AG10803 (cell line): ENCODE measurements around the gene AMOT.

Source experiments
- DNase-seq: peaks from one replicate; pipeline ENCODE4 v3.0.0; 2010; ENCODE audit warnings: low read depth
- H3K4me3 ChIP-seq: 2 replicates; pipeline ENCODE4 v1.5.1; 2011; ENCODE audit warnings: mild to moderate bottlenecking, low read length, control low read depth
- TF ChIP-seq, protein P1 (sequence below): conservative IDR thresholded peaks from 2 replicates; pipeline ENCODE4 v1.5.1; 2011; ENCODE audit warnings: mild to moderate bottlenecking, low read length, control low read depth, inconsistent platforms

The AMOT gene

DNA sequence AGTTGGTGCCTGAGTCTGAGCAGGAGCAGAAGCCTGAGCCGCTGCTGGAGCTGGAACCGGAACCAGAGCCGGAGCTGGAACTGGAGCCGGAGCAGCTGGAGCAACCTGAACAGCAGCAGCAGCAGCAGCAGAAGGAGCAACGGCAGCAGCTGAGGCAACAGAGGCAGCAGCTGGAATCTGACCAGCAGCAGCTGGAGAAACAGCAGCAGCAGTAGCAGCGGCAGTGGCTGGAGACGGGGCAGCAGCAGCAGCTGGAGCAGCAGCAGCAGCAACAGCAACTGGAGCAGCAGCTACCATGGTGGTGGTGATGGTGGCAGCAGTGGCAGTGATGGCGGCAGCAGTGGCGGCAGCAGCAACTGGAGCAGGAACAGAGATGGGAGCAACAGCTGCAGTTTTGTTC, 61.5 kb downstream of the AMOT start:
- no peak overlapping the region for H3K4me3 ChIP-seq
- TF ChIP-seq, protein P1, sequence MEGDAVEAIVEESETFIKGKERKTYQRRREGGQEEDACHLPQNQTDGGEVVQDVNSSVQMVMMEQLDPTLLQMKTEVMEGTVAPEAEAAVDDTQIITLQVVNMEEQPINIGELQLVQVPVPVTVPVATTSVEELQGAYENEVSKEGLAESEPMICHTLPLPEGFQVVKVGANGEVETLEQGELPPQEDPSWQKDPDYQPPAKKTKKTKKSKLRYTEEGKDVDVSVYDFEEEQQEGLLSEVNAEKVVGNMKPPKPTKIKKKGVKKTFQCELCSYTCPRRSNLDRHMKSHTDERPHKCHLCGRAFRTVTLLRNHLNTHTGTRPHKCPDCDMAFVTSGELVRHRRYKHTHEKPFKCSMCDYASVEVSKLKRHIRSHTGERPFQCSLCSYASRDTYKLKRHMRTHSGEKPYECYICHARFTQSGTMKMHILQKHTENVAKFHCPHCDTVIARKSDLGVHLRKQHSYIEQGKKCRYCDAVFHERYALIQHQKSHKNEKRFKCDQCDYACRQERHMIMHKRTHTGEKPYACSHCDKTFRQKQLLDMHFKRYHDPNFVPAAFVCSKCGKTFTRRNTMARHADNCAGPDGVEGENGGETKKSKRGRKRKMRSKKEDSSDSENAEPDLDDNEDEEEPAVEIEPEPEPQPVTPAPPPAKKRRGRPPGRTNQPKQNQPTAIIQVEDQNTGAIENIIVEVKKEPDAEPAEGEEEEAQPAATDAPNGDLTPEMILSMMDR = no peak
- DNase-seq = no peak

DNA sequence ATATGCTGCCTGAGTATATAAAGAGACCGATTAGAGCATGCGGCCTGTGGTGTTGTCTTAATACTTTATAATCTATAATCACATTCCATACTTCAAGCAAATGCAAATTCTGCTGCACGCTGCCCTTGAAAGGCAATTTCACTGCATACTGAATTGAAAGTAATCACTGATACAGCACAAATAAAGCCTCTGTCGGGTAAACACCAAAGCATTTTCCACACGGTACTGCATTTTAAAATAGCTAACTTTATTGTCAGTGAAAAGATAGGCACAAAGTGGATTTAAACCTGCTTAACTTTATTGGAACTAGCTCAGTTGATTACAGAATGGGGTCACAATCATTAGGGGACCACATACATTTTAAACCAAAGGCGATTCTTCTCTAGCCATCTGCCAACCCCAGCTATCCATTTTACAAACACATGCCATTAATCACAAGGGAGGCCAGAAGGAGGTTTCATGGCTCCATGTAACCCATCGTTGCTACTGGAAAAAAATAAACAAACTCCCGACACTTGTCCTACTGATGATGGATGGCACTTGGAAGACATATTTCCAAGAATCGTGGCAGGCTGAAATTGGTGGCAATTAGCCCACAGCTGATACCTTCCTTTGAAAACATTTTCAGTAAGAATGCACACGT, 65.9 kb downstream of the AMOT start:
- TF ChIP-seq, protein P1 = no peak
- H3K4me3 ChIP-seq = no peak overlapping the region
- no peak for DNase-seq

DNA sequence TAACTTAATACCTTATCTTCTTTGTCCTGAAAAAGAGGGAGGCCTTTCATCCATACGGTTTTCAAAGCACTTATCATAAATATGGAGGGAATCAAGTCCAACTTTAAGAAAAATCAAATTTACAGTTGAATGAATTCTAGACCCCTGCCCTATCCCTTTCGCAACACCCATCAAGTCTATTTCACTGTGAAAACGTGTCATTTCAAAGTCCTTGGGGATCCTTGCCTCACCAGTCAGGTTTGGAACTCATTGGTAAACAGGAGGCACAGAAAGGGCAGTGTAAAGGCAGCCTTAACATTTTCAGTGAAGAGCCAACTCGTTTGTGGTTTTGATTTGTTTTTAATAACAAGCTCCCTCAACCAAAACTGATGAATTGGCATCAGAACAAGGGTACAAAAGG, 66.5 kb downstream of the AMOT start:
- no peak overlapping the region for H3K4me3 ChIP-seq
- TF ChIP-seq, protein P1 = no peak
- no peak for DNase-seq

DNA sequence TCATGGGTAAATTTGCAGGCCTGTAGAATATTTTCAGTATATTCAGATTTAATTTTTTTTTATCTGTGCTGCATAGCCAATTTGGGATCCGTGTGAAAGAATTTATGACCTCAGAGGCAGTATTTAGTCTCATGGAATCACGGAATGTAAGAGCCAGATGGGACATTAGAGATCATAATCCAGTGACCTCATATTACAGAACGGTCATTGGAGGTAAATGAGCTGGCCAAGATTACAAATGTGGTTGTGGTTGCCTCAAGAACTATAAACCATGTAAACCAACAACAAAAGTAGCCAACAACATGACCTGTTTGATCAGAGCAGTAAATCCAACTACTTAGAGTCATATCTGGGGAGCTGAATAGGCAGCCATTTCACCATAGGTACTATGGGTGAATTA, 71.6 kb downstream of the AMOT start:
- TF ChIP-seq, protein P1 = no peak
- peak; percentile 84 for DNase-seq
- no peak overlapping the region for H3K4me3 ChIP-seq

DNA sequence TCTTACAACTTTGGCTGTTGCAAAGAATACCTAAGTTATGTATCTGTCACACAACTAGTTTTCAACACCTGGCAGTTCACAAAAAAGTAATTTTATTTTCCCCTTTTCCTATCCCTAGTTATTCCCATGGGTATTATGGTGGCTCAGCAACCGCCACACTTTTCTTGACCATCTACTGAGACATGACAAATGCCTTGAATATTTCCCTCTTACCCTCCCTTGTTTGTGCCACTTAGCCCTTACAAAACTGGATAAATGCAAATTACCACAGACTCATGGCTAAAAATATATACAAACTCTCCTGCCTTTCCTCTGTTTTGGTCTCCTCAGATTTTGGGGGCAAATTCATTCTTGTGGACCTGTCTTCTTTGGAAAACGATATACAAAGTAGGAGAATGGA, 72.1 kb downstream of the AMOT start:
- no peak overlapping the region for H3K4me3 ChIP-seq
- TF ChIP-seq, protein P1 = no peak
- DNase-seq = peak; percentile 19

DNA sequence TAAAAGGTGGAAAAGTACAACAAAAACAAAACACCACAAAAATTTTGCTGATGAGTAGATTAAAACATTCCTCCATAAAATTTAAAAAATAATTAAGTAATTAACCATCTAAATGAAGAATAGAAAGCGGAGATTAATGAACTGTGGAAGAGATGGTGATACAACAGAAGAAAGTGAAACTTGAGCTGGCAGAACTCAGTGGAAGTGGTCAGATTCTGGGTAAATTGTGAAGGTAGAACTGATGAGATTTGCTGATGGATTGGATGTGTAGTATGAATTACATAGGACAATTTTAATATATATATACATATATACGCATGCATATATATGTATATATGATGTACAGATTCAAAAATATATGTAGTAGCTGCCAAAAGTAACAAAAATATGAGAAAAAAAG, 73.9 kb downstream of the AMOT start:
- H3K4me3 ChIP-seq = no peak overlapping the region
- TF ChIP-seq, protein P1 = no peak
- DNase-seq = no peak
